ENCODE data around the gene NLRX1. TPM values are rescaled to one million over a fixed set of nuclear protein-coding genes. Genes with fewer than 3 reads are reported as not detected.
"Not testable (repeated sequence)": the region's sequence is repeated elsewhere in the genome, so short reads cannot be mapped to it uniquely, and the experiment has no call there.

Gene NLRX1
- total RNA-seq, 4 donors from 2014 or later, result 16.0 to 27.7 (median 20.5) TPM

- H3K9me3 ChIP-seq, result no peaks in the 10 kb centered on the region
- H3K36me3 ChIP-seq, result peaks cover 0 to 32% (median 9%) of the 10 kb centered on the region in 3 donors
- H3K4me3 ChIP-seq, result peak overlapping the region; percentile 66 to 98 (median 78)
- DNase-seq (ENCODE audit: low spot score in 2 of 2), result no peak
- peak overlapping the region in 3 of 4 donors; percentile 82 to 92 (median 86) for H3K27ac ChIP-seq
- TF ChIP-seq POLR2A (IDR thresholded peaks at IDR 0.05) (no peak), EP300 (IDR thresholded peaks at IDR 0.05) (no peak)
- TF ChIP-seq, protein P1, sequence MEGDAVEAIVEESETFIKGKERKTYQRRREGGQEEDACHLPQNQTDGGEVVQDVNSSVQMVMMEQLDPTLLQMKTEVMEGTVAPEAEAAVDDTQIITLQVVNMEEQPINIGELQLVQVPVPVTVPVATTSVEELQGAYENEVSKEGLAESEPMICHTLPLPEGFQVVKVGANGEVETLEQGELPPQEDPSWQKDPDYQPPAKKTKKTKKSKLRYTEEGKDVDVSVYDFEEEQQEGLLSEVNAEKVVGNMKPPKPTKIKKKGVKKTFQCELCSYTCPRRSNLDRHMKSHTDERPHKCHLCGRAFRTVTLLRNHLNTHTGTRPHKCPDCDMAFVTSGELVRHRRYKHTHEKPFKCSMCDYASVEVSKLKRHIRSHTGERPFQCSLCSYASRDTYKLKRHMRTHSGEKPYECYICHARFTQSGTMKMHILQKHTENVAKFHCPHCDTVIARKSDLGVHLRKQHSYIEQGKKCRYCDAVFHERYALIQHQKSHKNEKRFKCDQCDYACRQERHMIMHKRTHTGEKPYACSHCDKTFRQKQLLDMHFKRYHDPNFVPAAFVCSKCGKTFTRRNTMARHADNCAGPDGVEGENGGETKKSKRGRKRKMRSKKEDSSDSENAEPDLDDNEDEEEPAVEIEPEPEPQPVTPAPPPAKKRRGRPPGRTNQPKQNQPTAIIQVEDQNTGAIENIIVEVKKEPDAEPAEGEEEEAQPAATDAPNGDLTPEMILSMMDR (IDR thresholded peaks at IDR 0.05), result no peak
- peaks cover 0 to 33% (median 11%) of the 10 kb centered on the region in 4 donors for H3K4me1 ChIP-seq
- 0% methylated on average over 20 of the region's 20 CpGs for WGBS, 2 donors
- no peaks in the 10 kb centered on the region for H3K27me3 ChIP-seq
Measured at GRCh38 chr11:119121811-119122124, 46.8 kb upstream of the NLRX1 start.

GRCh38 chr11:119125821-119126220 lies 42.7 kb upstream of the NLRX1 start:
- Histone ChIP-seq H3K4me1 (peaks cover 0 to 29% (median 8%) of the 10 kb centered on the region in 4 donors), H3K9me3 (no peaks in the 10 kb centered on the region), H3K27me3 (no peaks in the 10 kb centered on the region), H3K4me3 (no peak overlapping the region), H3K27ac (no peak overlapping the region), H3K36me3 (peaks cover 0 to 54% (median 9%) of the 10 kb centered on the region in 3 donors)
- 84 to 87% methylated on average over 6 of the region's 6 CpGs for WGBS, 2 donors
- TF ChIP-seq, protein P1 (IDR thresholded peaks at IDR 0.05), result no peak
- TF ChIP-seq POLR2A (IDR thresholded peaks at IDR 0.05), result no peak
- no peak for DNase-seq (ENCODE audit: low spot score in 2 of 2)

DNA sequence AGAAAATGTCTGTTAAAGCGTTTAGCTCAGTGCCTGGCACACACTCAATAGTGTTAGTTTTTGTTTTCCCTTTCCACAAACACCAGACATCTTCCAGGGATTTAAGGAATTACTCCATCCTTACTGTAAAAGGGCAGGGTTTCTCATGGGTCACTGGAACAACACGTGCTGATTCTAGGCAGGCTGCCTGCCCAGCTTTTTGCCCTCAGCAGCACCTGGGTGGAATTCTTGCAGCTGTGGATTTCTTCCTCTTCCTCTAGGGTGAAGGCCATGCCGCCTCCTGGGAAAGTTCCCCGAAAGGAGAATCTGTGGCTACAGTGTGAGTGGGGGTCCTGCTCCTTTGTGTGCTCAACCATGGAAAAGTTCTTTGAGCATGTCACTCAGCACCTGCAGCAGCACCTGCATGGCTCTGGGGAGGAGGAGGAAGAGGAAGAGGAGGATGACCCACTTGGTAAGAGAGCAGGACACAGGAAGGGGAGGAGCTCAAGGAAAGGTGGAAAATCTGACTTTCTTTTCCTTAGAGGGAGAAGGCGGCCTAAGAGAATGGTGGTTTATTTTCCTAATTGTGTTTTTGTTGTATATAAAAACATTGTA lies 41.8 kb upstream of the NLRX1 start:
- WGBS, 2 donors, result 41 to 52% methylated on average over 5 of the region's 5 CpGs
- no peak for DNase-seq (ENCODE audit: low spot score in 2 of 2)
- Histone ChIP-seq H3K27me3 (no peaks in the 10 kb centered on the region), H3K9me3 (no peaks in the 10 kb centered on the region), H3K27ac (no peak overlapping the region), H3K36me3 (peaks cover 0 to 63% (median 9%) of the 10 kb centered on the region in 3 donors), H3K4me3 (no peak overlapping the region), H3K4me1 (peaks cover 0 to 28% (median 8%) of the 10 kb centered on the region in 4 donors)
- TF ChIP-seq, protein P1 (IDR thresholded peaks at IDR 0.05), result no peak
- TF ChIP-seq POLR2A (IDR thresholded peaks at IDR 0.05) (no peak), EP300 (IDR thresholded peaks at IDR 0.05) (no peak)

GRCh38 chr11:119130662-119131061 lies 37.9 kb upstream of the NLRX1 start:
- Histone ChIP-seq H3K36me3 (peaks cover 0 to 82% (median 20%) of the 10 kb centered on the region in 3 donors), H3K27me3 (no peaks in the 10 kb centered on the region), H3K9me3 (no peaks in the 10 kb centered on the region), H3K27ac (no peak overlapping the region), H3K4me1 (peaks cover 0 to 11% (median 0%) of the 10 kb centered on the region in 4 donors), H3K4me3 (no peak overlapping the region)
- no peak for DNase-seq (ENCODE audit: low spot score in 2 of 2)
- TF ChIP-seq POLR2A (IDR thresholded peaks at IDR 0.05) (no peak), EP300 (IDR thresholded peaks at IDR 0.05) (no peak)
- TF ChIP-seq, protein P1 (IDR thresholded peaks at IDR 0.05), result no peak
- 50 to 52% methylated on average over 3 of the region's 3 CpGs for WGBS, 2 donors

- no peak for DNase-seq (ENCODE audit: low spot score in 2 of 2)
- H3K9me3 ChIP-seq, result no peaks in the 10 kb centered on the region
- TF ChIP-seq POLR2A (IDR thresholded peaks at IDR 0.05), result no peak
- TF ChIP-seq, protein P1 (IDR thresholded peaks at IDR 0.05), result peak in 3 of 5 experiments; percentile 21 to 37 (median 30)
- no peaks in the 10 kb centered on the region for H3K4me1 ChIP-seq
- H3K27me3 ChIP-seq, result no peaks in the 10 kb centered on the region
- H3K4me3 ChIP-seq, result no peak overlapping the region
- peaks cover 0 to 59% (median 20%) of the 10 kb centered on the region in 3 donors for H3K36me3 ChIP-seq
- no peak overlapping the region for H3K27ac ChIP-seq
- 57 to 59% methylated on average over 4 of the region's 4 CpGs for WGBS, 2 donors
Measured at GRCh38 chr11:119134389-119134978, 34.0 kb upstream of the NLRX1 start.

DNA sequence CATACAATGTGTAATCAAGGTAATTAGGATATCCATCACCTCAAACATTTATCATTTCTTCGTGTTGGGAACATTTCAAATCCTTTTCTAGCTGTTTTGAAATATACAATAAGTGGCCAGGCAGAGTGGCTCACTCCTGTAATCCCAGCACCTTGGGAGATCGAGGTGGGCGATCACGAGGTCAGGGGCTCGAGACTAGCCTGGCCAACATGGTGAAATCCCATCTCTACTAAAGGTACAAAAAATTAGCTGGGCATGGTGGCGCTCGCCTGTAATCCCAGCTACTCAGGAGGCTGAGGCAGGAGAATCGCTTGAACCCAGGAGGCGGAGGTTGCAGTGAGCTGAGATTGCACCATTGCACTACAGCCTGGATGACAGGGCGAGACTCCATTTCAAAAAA lies 29.2 kb upstream of the NLRX1 start:
- WGBS, 2 donors, result 88% methylated on average over 10 of the region's 10 CpGs
- not testable (repeated sequence) for DNase-seq (ENCODE audit: low spot score in 2 of 2)

More for the DNA sequence above, 29.2 kb upstream of the NLRX1 start:
- not testable (repeated sequence) for H3K4me3 ChIP-seq, H3K27me3 ChIP-seq, H3K4me1 ChIP-seq, H3K27ac ChIP-seq, H3K9me3 ChIP-seq
- peaks cover 0 to 11% (median 2%) of the 10 kb centered on the region in 3 donors for H3K36me3 ChIP-seq
